HEK293 (cell line): ENCODE results near the gene MACIR.

Experiments used
- CTCF ChIA-PET: fragments of 350-600 bp; formaldehyde crosslinking; extraction: SDS; loops from one replicate; lab custom pipeline; 2021; ENCODE audit warnings: antibody characterized with exemption; lab: Yijun Ruan, JAX
- POLR2A ChIA-PET: fragments of 300-600 bp; formaldehyde crosslinking; extraction: SDS; loops from one replicate; lab custom pipeline; 2020; ENCODE audit warnings: antibody characterized with exemption, inconsistent platforms; lab: Yijun Ruan, JAX
- H3K27ac ChIP-seq: fragments of 200-500 bp; sonication (Bioruptor generic); 2 replicates; pipeline ENCODE4 v1.5.1; 2014; ENCODE audit warnings: low read depth, low read length, control low read depth, inconsistent platforms; ENCODE audit errors: extremely low read depth
- H3K36me3 ChIP-seq, 2 experiments: fragments of 200-500 bp in 1 of 2; sonication (Bioruptor generic) in 1 of 2; 1 replicate in 1 of 2; 2 replicates in 1 of 2; pipeline ENCODE4 v1.5.1; 2014 to 2017; ENCODE audit warnings: inconsistent platforms in 2 of 2, low read length in 2 of 2; ENCODE audit not compliant: control insufficient read depth in 2 of 2, insufficient read depth in 1 of 2
- H3K4me1 ChIP-seq: fragments of 200-500 bp; sonication (Bioruptor generic); 2 replicates; pipeline ENCODE4 v1.5.1; 2014; ENCODE audit warnings: mild to moderate bottlenecking, low read length, inconsistent platforms; ENCODE audit not compliant: control insufficient read depth, insufficient read depth
- H3K4me3 ChIP-seq: 2 replicates; pipeline ENCODE4 v1.5.1; 2011; ENCODE audit warnings: low read depth, mild to moderate bottlenecking, control low read depth, low read length, moderate library complexity
- H3K9me3 ChIP-seq: fragments of 200-500 bp; sonication (Bioruptor generic); 2 replicates; pipeline ENCODE4 v1.5.1; 2014; ENCODE audit warnings: low read depth, low read length, inconsistent platforms; ENCODE audit not compliant: control insufficient read depth, insufficient read depth
- AEBP2 ChIP-seq: fragments of 450-650 bp; formaldehyde crosslinking; IDR thresholded peaks from 2 replicates; pipeline ENCODE4 v1.5.1; 2016; ENCODE audit warnings: missing biosample characterization, missing genetic modification characterization, borderline replicate concordance
- CTCF ChIP-seq: fragments of 450-650 bp; formaldehyde crosslinking; IDR thresholded peaks from 2 replicates; pipeline ENCODE4 v1.5.1; 2016; ENCODE audit warnings: missing biosample characterization, missing genetic modification characterization
- GLI4 ChIP-seq: fragments of 450-650 bp; formaldehyde crosslinking; IDR thresholded peaks from 2 replicates; pipeline ENCODE4 v1.5.1; 2016; ENCODE audit warnings: missing biosample characterization, missing genetic modification characterization
- HOXA7 ChIP-seq: sonication (generic); formaldehyde crosslinking; IDR thresholded peaks from 2 replicates; pipeline ENCODE4 v1.8.1; 2022; ENCODE audit warnings: missing genetic modification reagents, borderline replicate concordance
- MYNN ChIP-seq: fragments of 450-650 bp; formaldehyde crosslinking; IDR thresholded peaks from 2 replicates; pipeline ENCODE4 v1.5.1; 2016; ENCODE audit warnings: missing biosample characterization, missing genetic modification characterization, borderline replicate concordance
- PBX3 ChIP-seq: sonication (generic); formaldehyde crosslinking; IDR thresholded peaks from 2 replicates; pipeline ENCODE4 v1.8.1; 2022; ENCODE audit warnings: mild to moderate bottlenecking, moderate library complexity, missing genetic modification reagents
- PRDM1 ChIP-seq: fragments of 450-650 bp; formaldehyde crosslinking; IDR thresholded peaks from 2 replicates; pipeline ENCODE4; 2016; ENCODE audit warnings: missing biosample characterization, missing genetic modification characterization
- SCRT1 ChIP-seq: fragments of 450-650 bp; formaldehyde crosslinking; IDR thresholded peaks from 2 replicates; pipeline ENCODE4 v1.5.1; 2016; ENCODE audit warnings: missing biosample characterization, missing genetic modification characterization, borderline replicate concordance
- ZBTB8A ChIP-seq: fragments of 450-650 bp; formaldehyde crosslinking; IDR thresholded peaks from 2 replicates; pipeline ENCODE4 v1.5.1; 2016; ENCODE audit warnings: missing biosample characterization, missing genetic modification characterization
- ZEB2 ChIP-seq: fragments of 450-650 bp; formaldehyde crosslinking; IDR thresholded peaks from 2 replicates; pipeline ENCODE4 v1.5.1; 2016; ENCODE audit warnings: missing biosample characterization, missing genetic modification characterization
- ZNF112 ChIP-seq: fragments of 450-650 bp; formaldehyde crosslinking; IDR thresholded peaks from 2 replicates; pipeline ENCODE4 v1.5.0; 2017; ENCODE audit warnings: missing biosample characterization, missing genetic modification characterization
- ZNF184 ChIP-seq: fragments of 450-650 bp; IDR thresholded peaks from 2 replicates; pipeline ENCODE4 v1.5.1; 2018; ENCODE audit warnings: missing biosample characterization, mild to moderate bottlenecking, missing genetic modification characterization
- ZNF214 ChIP-seq: fragments of 450-650 bp; formaldehyde crosslinking; IDR thresholded peaks from 2 replicates; pipeline ENCODE4 v1.5.1; 2017; ENCODE audit warnings: missing biosample characterization, mild to moderate bottlenecking, missing genetic modification characterization, borderline replicate concordance
- ZNF23 ChIP-seq: fragments of 450-650 bp; formaldehyde crosslinking; IDR thresholded peaks from 2 replicates; pipeline ENCODE4 v1.5.1; 2016; ENCODE audit warnings: missing biosample characterization, missing genetic modification characterization, borderline replicate concordance
- ZNF274 ChIP-seq, 2 experiments: fragments of 200-500 bp in 1 of 2; fragments of 450-650 bp in 1 of 2; sonication (Bioruptor generic) in 1 of 2; formaldehyde crosslinking in 1 of 2; IDR thresholded peaks; 2 replicates each; pipeline versions ENCODE4 v1.5.1 to v1.6.1; 2014 to 2016; ENCODE audit warnings: borderline replicate concordance in 1 of 2, inconsistent platforms in 1 of 2, low read length in 1 of 2, missing biosample characterization in 1 of 2, missing genetic modification characterization in 1 of 2
- ZNF423 ChIP-seq: fragments of 450-650 bp; formaldehyde crosslinking; IDR thresholded peaks from 2 replicates; pipeline ENCODE4 v1.5.1; 2016; ENCODE audit warnings: missing biosample characterization, missing genetic modification characterization
- ZNF488 ChIP-seq: fragments of 450-650 bp; formaldehyde crosslinking; IDR thresholded peaks from 2 replicates; pipeline ENCODE4 v1.5.1; 2016; ENCODE audit warnings: missing biosample characterization, missing genetic modification characterization
- ZNF610 ChIP-seq: fragments of 450-650 bp; formaldehyde crosslinking; IDR thresholded peaks from 2 replicates; pipeline ENCODE4 v1.5.1; 2016; ENCODE audit warnings: missing biosample characterization, missing genetic modification characterization, borderline replicate concordance
- ZNF623 ChIP-seq: fragments of 450-650 bp; formaldehyde crosslinking; IDR thresholded peaks from 2 replicates; pipeline ENCODE4 v1.5.1; 2016; ENCODE audit warnings: missing biosample characterization, missing genetic modification characterization
- ZNF654 ChIP-seq: fragments of 450-650 bp; formaldehyde crosslinking; IDR thresholded peaks from 2 replicates; pipeline ENCODE4 v1.5.1; 2016; ENCODE audit warnings: low read depth, missing biosample characterization, missing genetic modification characterization
- ZNF677 ChIP-seq: fragments of 450-650 bp; IDR thresholded peaks from 2 replicates; pipeline ENCODE4 v1.5.0; 2018; ENCODE audit warnings: missing biosample characterization, mild to moderate bottlenecking, missing genetic modification characterization, moderate library complexity
- ZNF776 ChIP-seq: fragments of 450-650 bp; formaldehyde crosslinking; IDR thresholded peaks from 2 replicates; pipeline ENCODE4 v1.5.0; 2017; ENCODE audit warnings: missing biosample characterization, missing genetic modification characterization, borderline replicate concordance
- ZNF777 ChIP-seq: fragments of 450-650 bp; formaldehyde crosslinking; IDR thresholded peaks from 2 replicates; pipeline ENCODE4 v1.5.1; 2017; ENCODE audit warnings: missing biosample characterization, missing genetic modification characterization, borderline replicate concordance
- ZNF830 ChIP-seq: fragments of 450-650 bp; IDR thresholded peaks from 2 replicates; pipeline ENCODE4 v1.5.0; 2018; ENCODE audit warnings: missing biosample characterization, missing genetic modification characterization, low read depth, mild to moderate bottlenecking, moderate library complexity
- ZSCAN23 ChIP-seq: fragments of 450-650 bp; formaldehyde crosslinking; IDR thresholded peaks from 2 replicates; pipeline ENCODE4 v1.5.1; 2016; ENCODE audit warnings: missing biosample characterization, missing genetic modification characterization
- TF ChIP-seq, protein P1 (sequence below): fragments of 450-650 bp; formaldehyde crosslinking; IDR thresholded peaks from 2 replicates; pipeline ENCODE4 v1.5.1; 2016; ENCODE audit warnings: missing biosample characterization, missing genetic modification characterization

Gene MACIR

GRCh38 chr5:103313056-103313455, 54.5 kb downstream of the MACIR start (continued):
- TF ChIP-seq, protein P1, sequence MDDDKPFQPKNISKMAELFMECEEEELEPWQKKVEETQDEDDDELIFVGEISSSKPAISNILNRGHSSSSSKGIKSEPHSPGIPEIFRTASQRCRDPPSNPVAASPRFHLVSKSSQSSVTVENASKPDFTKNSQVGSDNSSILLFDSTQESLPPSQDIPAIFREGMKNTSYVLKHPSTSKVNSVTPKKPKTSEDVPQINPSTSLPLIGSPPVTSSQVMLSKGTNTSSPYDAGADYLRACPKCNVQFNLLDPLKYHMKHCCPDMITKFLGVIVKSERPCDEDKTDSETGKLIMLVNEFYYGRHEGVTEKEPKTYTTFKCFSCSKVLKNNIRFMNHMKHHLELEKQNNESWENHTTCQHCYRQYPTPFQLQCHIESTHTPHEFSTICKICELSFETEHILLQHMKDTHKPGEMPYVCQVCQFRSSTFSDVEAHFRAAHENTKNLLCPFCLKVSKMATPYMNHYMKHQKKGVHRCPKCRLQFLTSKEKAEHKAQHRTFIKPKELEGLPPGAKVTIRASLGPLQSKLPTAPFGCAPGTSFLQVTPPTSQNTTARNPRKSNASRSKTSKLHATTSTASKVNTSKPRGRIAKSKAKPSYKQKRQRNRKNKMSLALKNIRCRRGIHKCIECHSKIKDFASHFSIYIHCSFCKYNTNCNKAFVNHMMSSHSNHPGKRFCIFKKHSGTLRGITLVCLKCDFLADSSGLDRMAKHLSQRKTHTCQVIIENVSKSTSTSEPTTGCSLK (tag by site-specific recombination) = no peak
- TF ChIP-seq ZNF677 (no peak), ZNF214 (tag by site-specific recombination) (no peak), GLI4 (tag by site-specific recombination) (no peak)

DNA sequence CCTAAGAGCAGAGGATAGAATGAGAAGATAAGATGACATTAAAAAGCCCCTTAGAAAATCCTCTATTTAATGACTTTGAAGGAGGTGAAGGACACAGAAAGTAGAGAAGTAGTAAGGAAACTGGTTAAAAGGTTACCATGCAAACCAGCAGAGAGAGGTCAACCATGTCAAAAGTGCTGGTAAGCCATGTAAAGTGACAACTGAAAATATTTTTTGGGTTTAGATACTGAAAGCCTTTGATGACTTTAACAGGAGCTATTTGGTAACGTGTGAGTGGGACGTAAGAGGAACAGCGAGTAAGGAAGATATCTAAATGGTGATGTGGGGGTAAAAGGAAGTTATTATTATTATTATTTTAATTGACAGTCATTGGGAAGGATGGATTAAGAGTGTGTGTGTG, 56.9 kb downstream of the MACIR start:
- Histone ChIP-seq H3K27ac (no peak overlapping the region), H3K4me3 (no peak overlapping the region), H3K4me1 (no peaks in the 10 kb centered on the region), H3K36me3 (no peaks in the 10 kb centered on the region), H3K9me3 (no peaks in the 10 kb centered on the region)
- POLR2A ChIA-PET = no interaction called here
- no peak for TF ChIP-seq ZNF23 (tag by site-specific recombination)
- no peak for TF ChIP-seq ZNF112 (tag by site-specific recombination)
- TF ChIP-seq ZNF776 (tag by site-specific recombination) = no peak
- TF ChIP-seq MYNN (tag by site-specific recombination) = no peak
- TF ChIP-seq ZNF777 (tag by site-specific recombination) = no peak
- no peak for TF ChIP-seq ZNF184
- no peak for TF ChIP-seq PRDM1 (tag by site-specific recombination)
- no peak for TF ChIP-seq HOXA7 (CRISPR knock-in tag)
- TF ChIP-seq ZNF488 (tag by site-specific recombination) = no peak
- no peak for TF ChIP-seq AEBP2
- no peak for TF ChIP-seq SCRT1
- TF ChIP-seq CTCF = no peak
- TF ChIP-seq PBX3 (CRISPR knock-in tag) = no peak
- CTCF ChIA-PET = no interaction called here

GRCh38 chr5:103327451-103327850, 68.9 kb downstream of the MACIR start:
- CTCF ChIA-PET = interaction anchor here (0.6 kb wide), 1 partner anchor 48 kb away, joined by 4 read pairs; no protein-coding TSS in a partner anchor
- POLR2A ChIA-PET = interaction anchor here (0.7 kb wide), 1 partner anchor 69 kb away, joined by 4 read pairs; the partner anchor contains the start of gene MACIR

More at GRCh38 chr5:103327451-103327850, 68.9 kb downstream of the MACIR start:
- Histone ChIP-seq H3K4me1 (no peaks in the 10 kb centered on the region; the same call in 1 of the 2 replicates), H3K9me3 (no peaks in the 10 kb centered on the region), H3K36me3 (no peaks in the 10 kb centered on the region), H3K4me3 (no peak overlapping the region), H3K27ac (no peak overlapping the region)
- TF ChIP-seq ZBTB8A (tag by site-specific recombination) = no peak
- no peak for TF ChIP-seq ZNF423 (tag by site-specific recombination)
- no peak for TF ChIP-seq ZNF23 (tag by site-specific recombination)
- TF ChIP-seq ZNF610 (tag by site-specific recombination) = no peak
- TF ChIP-seq ZNF830 (tag by site-specific recombination) = no peak
- TF ChIP-seq ZEB2 = no peak
- TF ChIP-seq ZSCAN23 (tag by site-specific recombination) = no peak
- no peak for TF ChIP-seq ZNF274 (IDR thresholded peaks at IDR 0.05; ENCODE audit: low read length)
- TF ChIP-seq ZNF274 (tag by site-specific recombination; IDR thresholded peaks at IDR 0.05; ENCODE audit: borderline replicate concordance) = no peak
- no peak for TF ChIP-seq ZNF654 (tag by site-specific recombination)
- TF ChIP-seq ZNF623 (tag by site-specific recombination) = no peak
